HepG2 (cell line): Measurements from ENCODE around the gene TMEFF2.

Experiments
- CBFB ChIP-seq: sonication (generic); formaldehyde crosslinking; IDR thresholded peaks from 2 replicates; pipeline ENCODE4 v1.4.0; 2020; ENCODE audit warnings: missing genetic modification reagents
- JUNB ChIP-seq: sonication (generic); formaldehyde crosslinking; IDR thresholded peaks from 2 replicates; pipeline ENCODE4 v1.8.0; 2022; ENCODE audit warnings: missing genetic modification reagents, mild to moderate bottlenecking, borderline replicate concordance
- POLR2A ChIP-seq, 2 experiments: IDR thresholded peaks; 2 replicates each; pipeline ENCODE4 v1.6.1; 2011; ENCODE audit warnings: low read depth in 2 of 2, low read length in 2 of 2, mild to moderate bottlenecking in 1 of 2, moderate library complexity in 1 of 2; ENCODE audit not compliant: insufficient read depth in 1 of 2
- SPEN ChIP-seq: sonication (generic); formaldehyde crosslinking; IDR thresholded peaks from 2 replicates; pipeline ENCODE4 v1.5.1; 2020; ENCODE audit warnings: low read depth, mild to moderate bottlenecking, missing genetic modification reagents
- TBL1XR1 ChIP-seq: fragments of 150-350 bp; IDR thresholded peaks from 2 replicates; pipeline ENCODE4 v1.6.1; 2014; ENCODE audit warnings: borderline replicate concordance, low read length; ENCODE audit not compliant: partially characterized antibody
- ZBTB38 ChIP-seq: sonication (generic); formaldehyde crosslinking; IDR thresholded peaks from 2 replicates; pipeline ENCODE4 v1.5.1; 2020; ENCODE audit warnings: mild to moderate bottlenecking, missing genetic modification reagents
- ZFX ChIP-seq: sonication (generic); formaldehyde crosslinking; IDR thresholded peaks from 2 replicates; pipeline ENCODE4 v1.4.0; 2020; ENCODE audit warnings: mild to moderate bottlenecking, low read depth, missing genetic modification reagents, moderate library complexity
- ZNF264 ChIP-seq: sonication (generic); formaldehyde crosslinking; IDR thresholded peaks from 2 replicates; pipeline ENCODE4 v1.4.0; 2020; ENCODE audit warnings: missing genetic modification reagents
- ZNF775 ChIP-seq: sonication (generic); formaldehyde crosslinking; IDR thresholded peaks from 2 replicates; pipeline ENCODE4 v1.4.0; 2020; ENCODE audit warnings: missing genetic modification reagents, mild to moderate bottlenecking, moderate library complexity, borderline replicate concordance
- TF ChIP-seq, protein P1 (sequence below): conservative IDR thresholded peaks from 2 replicates; pipeline ENCODE4 v1.6.1; 2018; ENCODE audit warnings: missing genetic modification reagents
- TF ChIP-seq, protein P2 (sequence below): sonication (generic); formaldehyde crosslinking; IDR thresholded peaks from 2 replicates; pipeline ENCODE4 v1.5.0; 2020; ENCODE audit warnings: mild to moderate bottlenecking, missing genetic modification reagents, moderate library complexity

DNA sequence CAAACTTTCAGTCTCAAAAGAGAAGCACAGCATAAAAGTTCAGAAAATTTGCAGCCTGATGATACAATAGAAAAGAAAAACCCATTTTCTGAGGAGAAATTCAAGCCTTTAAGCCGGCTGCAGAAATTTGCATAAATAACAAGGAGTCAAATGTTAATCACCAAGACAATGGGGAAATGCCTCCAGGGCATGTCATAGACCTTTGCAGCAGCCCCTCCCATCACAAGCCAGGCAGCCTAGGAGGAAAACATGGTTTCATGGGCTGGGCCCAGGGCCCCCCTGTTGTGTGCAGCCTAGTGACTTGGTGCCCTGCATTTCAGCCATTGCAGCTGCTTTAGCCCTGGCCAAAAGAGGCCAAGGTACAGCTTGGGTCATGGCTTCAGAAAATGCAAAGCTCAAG, 293.7 kb downstream of the TMEFF2 start:
- TF ChIP-seq JUNB (CRISPR knock-in tag) = no peak
- TF ChIP-seq TBL1XR1 = no peak
- TF ChIP-seq POLR2A (IDR thresholded peaks at IDR 0.05; ENCODE audit: insufficient read depth in 1 of 2, low read depth in 2 of 2, low read length in 2 of 2) = no peak
- TF ChIP-seq ZNF775 = no peak
- no peak for TF ChIP-seq ZFX (CRISPR knock-in tag)
- TF ChIP-seq, protein P1, sequence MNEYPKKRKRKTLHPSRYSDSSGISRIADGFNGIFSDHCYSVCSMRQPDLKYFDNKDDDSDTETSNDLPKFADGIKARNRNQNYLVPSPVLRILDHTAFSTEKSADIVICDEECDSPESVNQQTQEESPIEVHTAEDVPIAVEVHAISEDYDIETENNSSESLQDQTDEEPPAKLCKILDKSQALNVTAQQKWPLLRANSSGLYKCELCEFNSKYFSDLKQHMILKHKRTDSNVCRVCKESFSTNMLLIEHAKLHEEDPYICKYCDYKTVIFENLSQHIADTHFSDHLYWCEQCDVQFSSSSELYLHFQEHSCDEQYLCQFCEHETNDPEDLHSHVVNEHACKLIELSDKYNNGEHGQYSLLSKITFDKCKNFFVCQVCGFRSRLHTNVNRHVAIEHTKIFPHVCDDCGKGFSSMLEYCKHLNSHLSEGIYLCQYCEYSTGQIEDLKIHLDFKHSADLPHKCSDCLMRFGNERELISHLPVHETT (CRISPR knock-in tag) = no peak
- TF ChIP-seq CBFB (CRISPR knock-in tag) = no peak
- no peak for TF ChIP-seq ZBTB38 (CRISPR knock-in tag)
- no peak for TF ChIP-seq SPEN (CRISPR knock-in tag)
- no peak for TF ChIP-seq ZNF264
- TF ChIP-seq, protein P2, sequence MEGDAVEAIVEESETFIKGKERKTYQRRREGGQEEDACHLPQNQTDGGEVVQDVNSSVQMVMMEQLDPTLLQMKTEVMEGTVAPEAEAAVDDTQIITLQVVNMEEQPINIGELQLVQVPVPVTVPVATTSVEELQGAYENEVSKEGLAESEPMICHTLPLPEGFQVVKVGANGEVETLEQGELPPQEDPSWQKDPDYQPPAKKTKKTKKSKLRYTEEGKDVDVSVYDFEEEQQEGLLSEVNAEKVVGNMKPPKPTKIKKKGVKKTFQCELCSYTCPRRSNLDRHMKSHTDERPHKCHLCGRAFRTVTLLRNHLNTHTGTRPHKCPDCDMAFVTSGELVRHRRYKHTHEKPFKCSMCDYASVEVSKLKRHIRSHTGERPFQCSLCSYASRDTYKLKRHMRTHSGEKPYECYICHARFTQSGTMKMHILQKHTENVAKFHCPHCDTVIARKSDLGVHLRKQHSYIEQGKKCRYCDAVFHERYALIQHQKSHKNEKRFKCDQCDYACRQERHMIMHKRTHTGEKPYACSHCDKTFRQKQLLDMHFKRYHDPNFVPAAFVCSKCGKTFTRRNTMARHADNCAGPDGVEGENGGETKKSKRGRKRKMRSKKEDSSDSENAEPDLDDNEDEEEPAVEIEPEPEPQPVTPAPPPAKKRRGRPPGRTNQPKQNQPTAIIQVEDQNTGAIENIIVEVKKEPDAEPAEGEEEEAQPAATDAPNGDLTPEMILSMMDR = no peak
